MM.1S (cell line): ENCODE results near the gene ZBTB7C.

Experiments
- EZH2 ChIP-seq: fragments of 300-600 bp; sonication (generic); optimal IDR thresholded peaks from 2 replicates; pipeline ENCODE3; 2017; ENCODE audit warnings: low read depth, mild to moderate bottlenecking, antibody characterized with exemption, low read length, mixed read lengths
- EZH2phosphoT487 ChIP-seq: fragments of 300-600 bp; sonication (generic); IDR thresholded peaks from 2 replicates; pipeline ENCODE4 v1.6.1; 2018; ENCODE audit warnings: antibody characterized with exemption, low read length
- TF ChIP-seq, protein P1 (sequence below): fragments of 300-600 bp; sonication (generic); IDR thresholded peaks from 2 replicates; pipeline ENCODE4 v1.5.1; 2016; ENCODE audit warnings: antibody characterized with exemption, low read length, mixed read lengths

DNA sequence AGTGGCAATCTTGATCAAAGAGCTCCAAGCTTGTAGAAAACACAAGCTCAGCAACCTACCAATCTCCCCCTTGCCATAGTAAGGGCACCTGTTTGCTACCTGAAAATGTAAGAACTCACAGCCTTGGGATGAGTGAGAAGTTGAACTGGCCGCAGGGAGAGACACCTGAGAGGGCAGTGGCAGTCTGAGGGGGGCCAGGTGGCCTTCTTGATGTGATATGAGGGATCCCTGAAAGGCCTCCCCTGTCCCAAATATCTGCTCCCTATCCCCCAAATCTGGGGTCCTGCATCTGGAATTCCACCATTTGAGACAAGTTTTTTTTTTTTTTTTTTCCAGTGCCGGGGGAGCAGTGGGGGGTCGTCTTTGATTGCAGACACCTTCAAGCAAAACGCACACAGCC, 248.6 kb downstream of the ZBTB7C start:
- TF ChIP-seq, protein P1, sequence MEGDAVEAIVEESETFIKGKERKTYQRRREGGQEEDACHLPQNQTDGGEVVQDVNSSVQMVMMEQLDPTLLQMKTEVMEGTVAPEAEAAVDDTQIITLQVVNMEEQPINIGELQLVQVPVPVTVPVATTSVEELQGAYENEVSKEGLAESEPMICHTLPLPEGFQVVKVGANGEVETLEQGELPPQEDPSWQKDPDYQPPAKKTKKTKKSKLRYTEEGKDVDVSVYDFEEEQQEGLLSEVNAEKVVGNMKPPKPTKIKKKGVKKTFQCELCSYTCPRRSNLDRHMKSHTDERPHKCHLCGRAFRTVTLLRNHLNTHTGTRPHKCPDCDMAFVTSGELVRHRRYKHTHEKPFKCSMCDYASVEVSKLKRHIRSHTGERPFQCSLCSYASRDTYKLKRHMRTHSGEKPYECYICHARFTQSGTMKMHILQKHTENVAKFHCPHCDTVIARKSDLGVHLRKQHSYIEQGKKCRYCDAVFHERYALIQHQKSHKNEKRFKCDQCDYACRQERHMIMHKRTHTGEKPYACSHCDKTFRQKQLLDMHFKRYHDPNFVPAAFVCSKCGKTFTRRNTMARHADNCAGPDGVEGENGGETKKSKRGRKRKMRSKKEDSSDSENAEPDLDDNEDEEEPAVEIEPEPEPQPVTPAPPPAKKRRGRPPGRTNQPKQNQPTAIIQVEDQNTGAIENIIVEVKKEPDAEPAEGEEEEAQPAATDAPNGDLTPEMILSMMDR = no peak
- TF ChIP-seq EZH2 (no peak), EZH2phosphoT487 (no peak)
